Measurements from ENCODE around the gene TRIML1. TPM values are rescaled to one million over a fixed set of nuclear protein-coding genes. Genes with fewer than 3 reads are reported as not detected.

The TRIML1 gene
- total RNA-seq, 3 donors from 2014 or later (not counting 1 experiment from before 2014, with no cell fraction given): not detected

DNA sequence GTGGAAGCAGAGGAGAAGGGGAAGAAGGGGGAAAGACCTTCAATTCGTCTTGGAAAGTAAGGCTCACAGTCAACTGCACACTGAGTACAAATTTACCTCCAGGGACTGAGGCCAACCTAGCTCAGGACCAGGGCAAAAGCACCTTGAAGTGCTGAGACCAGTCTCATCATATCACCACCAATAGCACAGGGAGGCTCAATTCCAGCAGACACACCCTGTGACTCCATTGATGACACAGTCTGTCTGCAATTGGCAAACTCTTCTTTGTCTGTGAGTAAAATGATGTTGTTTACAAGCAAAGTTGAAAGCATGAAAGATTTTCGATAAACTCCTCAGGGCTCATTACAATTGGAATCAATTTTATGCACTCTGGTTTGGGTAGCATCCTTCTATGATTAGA, 32.3 kb downstream of the TRIML1 start:
- Mint-ChIP-seq H3K27me3 (ENCODE audit: low read depth in 2 of 2) (no peaks in the 10 kb centered on the region), H3K36me3 (no peaks in the 10 kb centered on the region), H3K4me1 (no peaks in the 10 kb centered on the region), H3K9me3 (peaks cover 11 to 14% of the 10 kb centered on the region in 2 donors), H3K27ac (no peak overlapping the region), H3K4me3 (no peak overlapping the region)
- TF ChIP-seq, protein P1, sequence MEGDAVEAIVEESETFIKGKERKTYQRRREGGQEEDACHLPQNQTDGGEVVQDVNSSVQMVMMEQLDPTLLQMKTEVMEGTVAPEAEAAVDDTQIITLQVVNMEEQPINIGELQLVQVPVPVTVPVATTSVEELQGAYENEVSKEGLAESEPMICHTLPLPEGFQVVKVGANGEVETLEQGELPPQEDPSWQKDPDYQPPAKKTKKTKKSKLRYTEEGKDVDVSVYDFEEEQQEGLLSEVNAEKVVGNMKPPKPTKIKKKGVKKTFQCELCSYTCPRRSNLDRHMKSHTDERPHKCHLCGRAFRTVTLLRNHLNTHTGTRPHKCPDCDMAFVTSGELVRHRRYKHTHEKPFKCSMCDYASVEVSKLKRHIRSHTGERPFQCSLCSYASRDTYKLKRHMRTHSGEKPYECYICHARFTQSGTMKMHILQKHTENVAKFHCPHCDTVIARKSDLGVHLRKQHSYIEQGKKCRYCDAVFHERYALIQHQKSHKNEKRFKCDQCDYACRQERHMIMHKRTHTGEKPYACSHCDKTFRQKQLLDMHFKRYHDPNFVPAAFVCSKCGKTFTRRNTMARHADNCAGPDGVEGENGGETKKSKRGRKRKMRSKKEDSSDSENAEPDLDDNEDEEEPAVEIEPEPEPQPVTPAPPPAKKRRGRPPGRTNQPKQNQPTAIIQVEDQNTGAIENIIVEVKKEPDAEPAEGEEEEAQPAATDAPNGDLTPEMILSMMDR (IDR thresholded peaks at IDR 0.05): no peak
- intact Hi-C loops (cut with micrococcal nuclease): no loop called here
- peaks cover 10% of the 10 kb centered on the region for H3K9me3 ChIP-seq (ENCODE audit: control insufficient read depth, insufficient read depth, low read length)
- H3K36me3 ChIP-seq (ENCODE audit: control insufficient read depth, insufficient read depth, low read length): no peaks in the 10 kb centered on the region
- DNase-seq (no peak), ATAC-seq (no peak)
- no peaks in the 10 kb centered on the region for H3K4me1 ChIP-seq (ENCODE audit: control insufficient read depth, insufficient read depth, low read length)
- no peak overlapping the region for H3K27ac ChIP-seq (ENCODE audit: low read length)
- no peaks in the 10 kb centered on the region for H3K27me3 ChIP-seq (ENCODE audit: control insufficient read depth, insufficient read depth, low read length)
- 83% methylated on average over 2 of the region's 2 CpGs for WGBS (ENCODE audit: insufficient coverage)
- no peak overlapping the region for H3K4me3 ChIP-seq (ENCODE audit: low read length)

DNA sequence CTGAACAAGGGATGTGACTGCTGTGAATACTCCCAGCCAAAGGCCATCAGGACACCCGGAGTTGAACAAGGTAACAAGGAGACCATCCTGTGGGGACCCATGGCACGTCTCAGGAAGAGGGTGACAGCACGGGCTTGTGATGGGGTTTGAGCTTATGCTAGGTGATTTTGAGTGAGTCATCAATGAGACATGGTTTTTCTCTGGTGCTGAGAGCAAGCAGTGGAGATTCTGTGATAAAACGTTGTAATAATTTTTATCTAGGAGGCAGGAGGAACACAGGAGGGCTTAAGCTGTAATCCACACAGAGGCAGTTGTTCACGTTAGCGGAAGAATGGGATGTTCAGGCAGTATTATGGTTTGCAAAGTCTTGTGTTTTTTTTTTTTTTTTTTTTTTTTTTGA, 36.0 kb downstream of the TRIML1 start:
- 91% methylated on average over 5 of the region's 6 CpGs for WGBS (ENCODE audit: insufficient coverage)
- no peak overlapping the region for H3K27ac Mint-ChIP-seq
- H3K9me3 Mint-ChIP-seq: peaks cover 7 to 11% of the 10 kb centered on the region in 2 donors
- DNase-seq (no peak), ATAC-seq (no peak)
- no peaks in the 10 kb centered on the region for H3K27me3 ChIP-seq (ENCODE audit: control insufficient read depth, insufficient read depth, low read length)
- peaks cover 18% of the 10 kb centered on the region for H3K9me3 ChIP-seq (ENCODE audit: control insufficient read depth, insufficient read depth, low read length)
- H3K27me3 Mint-ChIP-seq (ENCODE audit: low read depth in 2 of 2): no peaks in the 10 kb centered on the region
- H3K36me3 ChIP-seq (ENCODE audit: control insufficient read depth, insufficient read depth, low read length): no peaks in the 10 kb centered on the region
- TF ChIP-seq, protein P1 (IDR thresholded peaks at IDR 0.05): no peak
- H3K36me3 Mint-ChIP-seq: no peaks in the 10 kb centered on the region
- no peaks in the 10 kb centered on the region for H3K4me1 ChIP-seq (ENCODE audit: control insufficient read depth, insufficient read depth, low read length)
- intact Hi-C loops (cut with micrococcal nuclease): no loop called here
- no peak overlapping the region for H3K27ac ChIP-seq (ENCODE audit: low read length)
- H3K4me3 Mint-ChIP-seq: no peak overlapping the region
- no peaks in the 10 kb centered on the region for H3K4me1 Mint-ChIP-seq
- H3K4me3 ChIP-seq (ENCODE audit: low read length): no peak overlapping the region

DNA sequence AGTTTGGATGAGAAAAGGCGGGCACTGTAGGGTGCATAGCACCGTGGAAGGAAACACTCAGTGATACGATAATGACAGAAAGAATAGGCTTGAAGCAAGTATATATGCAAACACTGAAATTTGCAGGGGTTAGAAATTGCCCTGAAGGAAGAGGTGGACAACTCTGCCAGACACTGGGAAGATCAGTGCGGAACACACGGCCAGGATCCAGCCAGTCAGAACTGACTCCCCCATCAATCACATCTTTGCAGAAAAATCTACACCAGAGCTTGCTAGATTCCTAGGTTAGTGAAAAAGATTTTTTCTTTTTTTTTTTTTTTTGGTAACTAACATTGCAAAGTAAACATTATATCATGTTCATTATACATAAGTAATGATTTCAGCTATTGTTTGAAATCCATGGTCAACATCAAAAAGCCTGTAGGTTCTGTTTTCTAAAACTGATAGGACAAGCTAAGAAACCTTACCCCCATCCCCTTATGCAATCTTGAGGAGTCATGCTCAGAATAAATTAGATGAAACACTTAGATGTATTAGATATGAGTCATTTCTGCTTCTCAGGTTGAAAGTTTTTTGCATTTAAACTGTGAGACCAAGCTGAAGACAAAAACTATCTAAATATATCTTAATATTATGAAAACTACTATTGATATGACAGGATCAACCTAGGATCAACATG, 38.9 kb downstream of the TRIML1 start:
- no peaks in the 10 kb centered on the region for H3K4me1 Mint-ChIP-seq
- DNase-seq (no peak), ATAC-seq (no peak)
- Histone ChIP-seq H3K9me3 (ENCODE audit: control insufficient read depth, insufficient read depth, low read length) (peaks cover 17% of the 10 kb centered on the region), H3K4me3 (ENCODE audit: low read length) (no peak overlapping the region), H3K36me3 (ENCODE audit: control insufficient read depth, insufficient read depth, low read length) (no peaks in the 10 kb centered on the region), H3K27me3 (ENCODE audit: control insufficient read depth, insufficient read depth, low read length) (no peaks in the 10 kb centered on the region), H3K4me1 (ENCODE audit: control insufficient read depth, insufficient read depth, low read length) (no peaks in the 10 kb centered on the region), H3K27ac (ENCODE audit: low read length) (no peak overlapping the region)
- H3K27me3 Mint-ChIP-seq (ENCODE audit: low read depth in 2 of 2): no peaks in the 10 kb centered on the region
- intact Hi-C loops (cut with micrococcal nuclease): no loop called here
- peaks cover 11 to 14% of the 10 kb centered on the region in 2 donors for H3K9me3 Mint-ChIP-seq
- H3K36me3 Mint-ChIP-seq: no peaks in the 10 kb centered on the region
- WGBS (ENCODE audit: insufficient coverage): 99% methylated on average over 5 of the region's 5 CpGs
- H3K27ac Mint-ChIP-seq: no peak overlapping the region
- TF ChIP-seq, protein P1 (IDR thresholded peaks at IDR 0.05): no peak
- H3K4me3 Mint-ChIP-seq: no peak overlapping the region

- no peak for ATAC-seq
- H3K4me1 ChIP-seq (ENCODE audit: control insufficient read depth, insufficient read depth, low read length): no peaks in the 10 kb centered on the region
- TF ChIP-seq, protein P1 (IDR thresholded peaks at IDR 0.05): no peak
- no peak for DNase-seq
- Mint-ChIP-seq H3K4me1 (no peaks in the 10 kb centered on the region), H3K9me3 (peaks cover 11 to 14% of the 10 kb centered on the region in 2 donors), H3K4me3 (no peak overlapping the region), H3K27ac (no peak overlapping the region), H3K27me3 (ENCODE audit: low read depth in 2 of 2) (no peaks in the 10 kb centered on the region), H3K36me3 (no peaks in the 10 kb centered on the region)
- H3K9me3 ChIP-seq (ENCODE audit: control insufficient read depth, insufficient read depth, low read length): peaks cover 17% of the 10 kb centered on the region
- H3K27ac ChIP-seq (ENCODE audit: low read length): no peak overlapping the region
- H3K36me3 ChIP-seq (ENCODE audit: control insufficient read depth, insufficient read depth, low read length): no peaks in the 10 kb centered on the region
- no peak overlapping the region for H3K4me3 ChIP-seq (ENCODE audit: low read length)
- no peaks in the 10 kb centered on the region for H3K27me3 ChIP-seq (ENCODE audit: control insufficient read depth, insufficient read depth, low read length)
- intact Hi-C loops (cut with micrococcal nuclease): no loop called here
- WGBS (ENCODE audit: insufficient coverage): 94% methylated on average over 28 of the region's 28 CpGs
Measured at GRCh38 chr4:188178806-188179205, 39.6 kb downstream of the TRIML1 start.

Data from natural killer cell (primary cell).